NCI-H2171 treated with DMSO at 0.1 percent for 48 hours (cell line): ENCODE results near the gene NTSR1.

Source experiments
- DNase-seq: peaks from one replicate; lab custom pipeline; 2025; lab: John Stamatoyannopoulos, UW

Gene NTSR1

GRCh38 chr20:62694106-62694505, 14.5 kb upstream of the NTSR1 start:
- DNase-seq, result no peak

- DNase-seq, result peak; percentile 73
Observed at GRCh38 chr20:62694868-62695267, 13.8 kb upstream of the NTSR1 start.

GRCh38 chr20:62695448-62696414, 12.9 kb upstream of the NTSR1 start:
- DNase-seq, result no peak

- DNase-seq, result no peak
Observed at GRCh38 chr20:62696434-62696957, 12.1 kb upstream of the NTSR1 start.

GRCh38 chr20:62696989-62697388, 11.6 kb upstream of the NTSR1 start:
- DNase-seq, result no peak

- DNase-seq, result peak; percentile 58
Observed at GRCh38 chr20:62697468-62697912, 11.1 kb upstream of the NTSR1 start.

GRCh38 chr20:62698231-62698630, 10.4 kb upstream of the NTSR1 start:
- no peak for DNase-seq

- no peak for DNase-seq
Observed at GRCh38 chr20:62699296-62699695, 9.3 kb upstream of the NTSR1 start.

GRCh38 chr20:62699741-62700140, 8.9 kb upstream of the NTSR1 start:
- DNase-seq, result no peak

GRCh38 chr20:62700261-62700930, 8.2 kb upstream of the NTSR1 start:
- DNase-seq, result peak; percentile 73

- DNase-seq, result no peak
Observed at GRCh38 chr20:62701161-62702012, 7.2 kb upstream of the NTSR1 start.

GRCh38 chr20:62702013-62702300, 6.7 kb upstream of the NTSR1 start:
- DNase-seq, result no peak

GRCh38 chr20:62702895-62703852, 5.5 kb upstream of the NTSR1 start:
- peak; percentile 95 for DNase-seq

GRCh38 chr20:62703853-62704228, 4.8 kb upstream of the NTSR1 start:
- DNase-seq, result peak; percentile 22

GRCh38 chr20:62704341-62704948, 4.2 kb upstream of the NTSR1 start:
- peak; percentile 96 for DNase-seq

- DNase-seq, result no peak
Observed at GRCh38 chr20:62705627-62706026, 3.0 kb upstream of the NTSR1 start.

- no peak for DNase-seq
Observed at GRCh38 chr20:62706344-62706743, 2.3 kb upstream of the NTSR1 start.

- DNase-seq, result no peak
Observed at GRCh38 chr20:62706857-62707256, 1.8 kb upstream of the NTSR1 start.

GRCh38 chr20:62707276-62707920, 1.2 kb upstream of the NTSR1 start:
- peak; percentile 63 for DNase-seq

GRCh38 chr20:62707921-62708521, 615 bp upstream of the NTSR1 start:
- DNase-seq, result peak; percentile 96
